ENCODE results near the gene ADH7.

GRCh38 chr4:99400831-99401230 lies 34.3 kb downstream of the ADH7 start:
- TF ChIP-seq EP300 (IDR thresholded peaks at IDR 0.05) (no peak), POLR2AphosphoS5 (IDR thresholded peaks at IDR 0.05) (no peak)
- TF ChIP-seq, protein P1, sequence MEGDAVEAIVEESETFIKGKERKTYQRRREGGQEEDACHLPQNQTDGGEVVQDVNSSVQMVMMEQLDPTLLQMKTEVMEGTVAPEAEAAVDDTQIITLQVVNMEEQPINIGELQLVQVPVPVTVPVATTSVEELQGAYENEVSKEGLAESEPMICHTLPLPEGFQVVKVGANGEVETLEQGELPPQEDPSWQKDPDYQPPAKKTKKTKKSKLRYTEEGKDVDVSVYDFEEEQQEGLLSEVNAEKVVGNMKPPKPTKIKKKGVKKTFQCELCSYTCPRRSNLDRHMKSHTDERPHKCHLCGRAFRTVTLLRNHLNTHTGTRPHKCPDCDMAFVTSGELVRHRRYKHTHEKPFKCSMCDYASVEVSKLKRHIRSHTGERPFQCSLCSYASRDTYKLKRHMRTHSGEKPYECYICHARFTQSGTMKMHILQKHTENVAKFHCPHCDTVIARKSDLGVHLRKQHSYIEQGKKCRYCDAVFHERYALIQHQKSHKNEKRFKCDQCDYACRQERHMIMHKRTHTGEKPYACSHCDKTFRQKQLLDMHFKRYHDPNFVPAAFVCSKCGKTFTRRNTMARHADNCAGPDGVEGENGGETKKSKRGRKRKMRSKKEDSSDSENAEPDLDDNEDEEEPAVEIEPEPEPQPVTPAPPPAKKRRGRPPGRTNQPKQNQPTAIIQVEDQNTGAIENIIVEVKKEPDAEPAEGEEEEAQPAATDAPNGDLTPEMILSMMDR (IDR thresholded peaks at IDR 0.05) = no peak

Data from gastroesophageal sphincter (tissue), 3 donors.